ENCODE results near the gene HSD17B12. TPM values are rescaled to one million over a fixed set of nuclear protein-coding genes. Genes with fewer than 3 reads are reported as not detected.

HSD17B12 gene
- total and polyA plus RNA-seq, 2 experiments from 2014 or later = 128 to 168 TPM

- Histone ChIP-seq H3K4me3 (no peak overlapping the region), H3K4me1 (ENCODE audit: insufficient read depth) (no peaks in the 10 kb centered on the region), H3K9me2 (ENCODE audit: insufficient read depth) (no peaks in the 10 kb centered on the region), H3K79me2 (replicated peaks; ENCODE audit: insufficient read depth) (no peaks in the 10 kb centered on the region), H3K36me3 (ENCODE audit: insufficient read depth) (0 out of 2 replicates have a peak, but pooled peaks cover 4% of the 10 kb centered on the region), H2AFZ (no peak overlapping the region), H3K27me3 (ENCODE audit: insufficient read depth) (no peaks in the 10 kb centered on the region), H3F3A (replicated peaks; ENCODE audit: low read depth) (no peaks in the 10 kb centered on the region), H3K4me2 (no peak overlapping the region), H4K20me1 (replicated peaks; ENCODE audit: insufficient read depth) (peaks cover 8% of the 10 kb centered on the region; the same call in 1 of the 2 replicates), H3K27ac (ENCODE audit: low read depth) (no peak overlapping the region)
- H3K9me3 Mint-ChIP-seq = no peaks in the 10 kb centered on the region
- no peak for TF ChIP-seq REST (IDR thresholded peaks at IDR 0.05; ENCODE audit: unreplicated experiment)
- no peak for TF ChIP-seq CTCF (conservative IDR thresholded peaks at IDR 0.05; ENCODE audit: low read depth in 2 of 2)
- no peak for TF ChIP-seq ZNF462 (CRISPR knock-in tag; IDR thresholded peaks at IDR 0.05)
- no peak for TF ChIP-seq ZNF114 (CRISPR knock-in tag; IDR thresholded peaks at IDR 0.05)
- TF ChIP-seq ZNF331 (CRISPR knock-in tag; IDR thresholded peaks at IDR 0.05; ENCODE audit: low read depth) = no peak
- TF ChIP-seq NANOG (IDR thresholded peaks at IDR 0.05; ENCODE audit: borderline replicate concordance) = no peak
- TF ChIP-seq STAT1 (IDR thresholded peaks at IDR 0.05; ENCODE audit: unreplicated experiment) = no peak
- TF ChIP-seq POLR2AphosphoS5 (IDR thresholded peaks at IDR 0.05; ENCODE audit: low read depth) = no peak
- no peak for TF ChIP-seq CREB1 (CRISPR knock-in tag; IDR thresholded peaks at IDR 0.05; ENCODE audit: low read depth)
- no peak for TF ChIP-seq EZH2phosphoT487 (IDR thresholded peaks at IDR 0.05; ENCODE audit: unreplicated experiment)
- H3K27me3 Mint-ChIP-seq (ENCODE audit: insufficient read depth, low read depth, poor library complexity) = no peaks in the 10 kb centered on the region
- no peak overlapping the region for H3K4me3 Mint-ChIP-seq
- H3K4me1 Mint-ChIP-seq = no peaks in the 10 kb centered on the region
- peaks cover 8% of the 10 kb centered on the region; the same call in 1 of the 3 replicates for H3K36me3 Mint-ChIP-seq (ENCODE audit: low read depth)
- DNase-seq (ENCODE audit: low spot score) (no peak), ATAC-seq (no peak)
- H3K27ac Mint-ChIP-seq = no peak overlapping the region
Observed at GRCh38 chr11:43832536-43832935, 152.0 kb downstream of the HSD17B12 start.

Measured in GM23338 (cell line).